Gastroesophageal sphincter (tissue), 4 donors: ENCODE measurements around the gene ETS2. TPM values are rescaled to one million over a fixed set of nuclear protein-coding genes. Genes with fewer than 3 reads are reported as not detected.

Source experiments
- ATAC-seq: fragments of 150-250 bp; one replicate; pipeline ENCODE4 v1.9.1; 2016; ENCODE audit warnings: mild to moderate bottlenecking, moderate library complexity
- H3K27ac ChIP-seq, 4 donors: fragments of 200-600 bp; sonication (generic) in 3 of 4; 1 replicate in 3 of 4; 2 replicates in 1 of 4; pipeline ENCODE4 v1.5.1; 2016 to 2019
- H3K27me3 ChIP-seq: fragments of 200-600 bp; sonication (generic); one replicate; pipeline ENCODE4 v1.5.1; 2019
- H3K36me3 ChIP-seq, 2 donors: fragments of 200-600 bp; sonication (generic); one replicate each; pipeline ENCODE4 v1.5.1; 2019; ENCODE audit warnings: control low read depth in 1 of 2
- H3K4me1 ChIP-seq, 3 donors: fragments of 200-600 bp; sonication (generic); 1 replicate in 2 of 3; 2 replicates in 1 of 3; pipeline ENCODE4 v1.5.1; 2016 to 2019; ENCODE audit warnings: control low read depth in 2 of 3
- H3K4me3 ChIP-seq, 2 donors: fragments of 200-600 bp; sonication (generic); one replicate each; pipeline ENCODE4 v1.5.1; 2019; ENCODE audit warnings: mild to moderate bottlenecking in 1 of 2, moderate library complexity in 1 of 2
- H3K9me3 ChIP-seq, 3 donors: fragments of 200-600 bp; sonication (generic); one replicate each; pipeline ENCODE4 v1.5.1; 2017 to 2019; ENCODE audit warnings: control low read depth in 2 of 3
- EP300 ChIP-seq: sonication (generic); formaldehyde crosslinking; IDR thresholded peaks from one replicate; pipeline ENCODE4 v1.6.1; 2017; ENCODE audit warnings: antibody characterized with exemption, mild to moderate bottlenecking
- POLR2A ChIP-seq, 2 donors: fragments of 450-650 bp; IDR thresholded peaks; one replicate each; pipeline ENCODE4 v1.6.1; 2017; ENCODE audit warnings: antibody characterized with exemption in 2 of 2, mild to moderate bottlenecking in 2 of 2, moderate library complexity in 1 of 2
- POLR2AphosphoS5 ChIP-seq: sonication (generic); formaldehyde crosslinking; IDR thresholded peaks from one replicate; pipeline ENCODE4 v1.6.1; 2017; ENCODE audit warnings: antibody characterized with exemption
- WGBS, 2 donors: methylation state at CpG; one replicate each; pipeline ENCODE4 v1.1.5; 2018; ENCODE audit warnings: low coverage in 1 of 2; 5-methylcytosine and 5-hydroxymethylcytosine counted together
- total RNA-seq, 4 donors: library from RNA; depleted of rRNA; stranded (reverse); fragments of >200 nt; gene quantifications; one replicate each; pipeline ENCODE4 v1.1.0, GENCODE V29; 2016
- TF ChIP-seq, protein P1 (sequence below), 4 experiments: fragments of 200-600 bp in 2 of 4; fragments of 450-650 bp in 2 of 4; sonication (generic) in 1 of 4; IDR thresholded peaks; one replicate each; pipeline ENCODE4 v1.5.1; 2017 to 2019; ENCODE audit warnings: antibody characterized with exemption in 4 of 4, mild to moderate bottlenecking in 2 of 4, moderate library complexity in 2 of 4

The ETS2 gene
- total RNA-seq, 4 donors from 2014 or later: 50.9 to 169 (median 63.5) TPM

DNA sequence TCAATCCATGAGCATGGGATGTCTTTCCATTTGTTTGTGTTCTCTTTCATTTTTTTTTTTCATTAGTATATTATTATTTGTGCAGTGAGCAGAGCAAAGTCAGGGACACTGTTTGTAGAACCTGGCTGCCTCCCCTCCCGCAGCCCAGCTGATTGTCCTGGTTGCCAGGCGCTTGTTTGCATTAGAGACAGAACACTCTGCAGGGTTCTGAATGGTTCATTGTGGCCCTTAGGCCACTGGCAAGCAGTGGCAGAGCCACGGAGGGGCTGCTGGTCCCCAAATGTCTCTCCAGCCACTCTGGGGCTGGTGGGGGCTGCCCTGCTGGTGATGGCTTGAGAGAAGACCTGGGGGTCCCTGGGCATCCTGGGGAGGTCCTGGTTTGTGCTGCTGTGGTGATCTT, 29.0 kb downstream of the ETS2 start:
- WGBS, 2 donors: no CpG with 5 or more reads among the region's 3 CpGs
- Histone ChIP-seq H3K9me3 (no peaks in the 10 kb centered on the region), H3K36me3 (no peaks in the 10 kb centered on the region), H3K27ac (no peak overlapping the region), H3K4me1 (peaks cover 4 to 19% (median 4%) of the 10 kb centered on the region in 3 donors), H3K27me3 (no peaks in the 10 kb centered on the region), H3K4me3 (no peak overlapping the region)
- TF ChIP-seq EP300 (no peak), POLR2AphosphoS5 (no peak)
- TF ChIP-seq, protein P1, sequence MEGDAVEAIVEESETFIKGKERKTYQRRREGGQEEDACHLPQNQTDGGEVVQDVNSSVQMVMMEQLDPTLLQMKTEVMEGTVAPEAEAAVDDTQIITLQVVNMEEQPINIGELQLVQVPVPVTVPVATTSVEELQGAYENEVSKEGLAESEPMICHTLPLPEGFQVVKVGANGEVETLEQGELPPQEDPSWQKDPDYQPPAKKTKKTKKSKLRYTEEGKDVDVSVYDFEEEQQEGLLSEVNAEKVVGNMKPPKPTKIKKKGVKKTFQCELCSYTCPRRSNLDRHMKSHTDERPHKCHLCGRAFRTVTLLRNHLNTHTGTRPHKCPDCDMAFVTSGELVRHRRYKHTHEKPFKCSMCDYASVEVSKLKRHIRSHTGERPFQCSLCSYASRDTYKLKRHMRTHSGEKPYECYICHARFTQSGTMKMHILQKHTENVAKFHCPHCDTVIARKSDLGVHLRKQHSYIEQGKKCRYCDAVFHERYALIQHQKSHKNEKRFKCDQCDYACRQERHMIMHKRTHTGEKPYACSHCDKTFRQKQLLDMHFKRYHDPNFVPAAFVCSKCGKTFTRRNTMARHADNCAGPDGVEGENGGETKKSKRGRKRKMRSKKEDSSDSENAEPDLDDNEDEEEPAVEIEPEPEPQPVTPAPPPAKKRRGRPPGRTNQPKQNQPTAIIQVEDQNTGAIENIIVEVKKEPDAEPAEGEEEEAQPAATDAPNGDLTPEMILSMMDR (IDR thresholded peaks at IDR 0.05): no peak
- no peak for ATAC-seq

DNA sequence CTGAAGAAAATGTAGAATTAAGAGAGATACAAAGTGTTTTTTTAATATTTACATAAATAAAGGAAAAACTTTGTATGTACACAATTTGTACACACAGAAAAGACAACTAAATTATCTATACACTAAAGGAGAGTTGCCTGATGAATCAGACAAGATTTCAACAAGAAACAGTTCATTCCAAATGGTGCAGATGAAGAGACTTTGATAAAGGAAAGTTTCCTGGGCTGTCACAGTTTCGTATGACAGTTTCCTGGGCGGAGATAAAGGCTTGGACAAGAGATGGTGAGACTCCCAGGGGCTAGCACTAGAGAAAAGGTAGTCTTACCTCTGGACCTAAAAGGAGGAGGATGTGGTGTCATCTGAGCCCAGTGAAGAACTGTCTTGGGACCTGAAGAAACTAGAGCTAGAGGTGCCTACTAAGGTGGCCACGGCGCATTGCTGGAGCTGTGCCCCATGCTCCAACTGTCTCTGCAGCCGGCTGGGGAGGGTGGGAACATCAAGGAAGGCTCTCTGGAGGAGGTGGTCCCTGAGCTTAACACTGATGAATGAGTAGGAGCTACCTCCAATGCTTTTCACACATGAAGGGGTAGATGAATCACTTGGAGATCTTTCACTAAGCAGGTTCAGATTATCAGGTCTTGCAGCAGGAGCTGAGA, 32.2 kb downstream of the ETS2 start:
- Histone ChIP-seq H3K9me3 (no peaks in the 10 kb centered on the region), H3K27me3 (no peaks in the 10 kb centered on the region), H3K27ac (no peak overlapping the region), H3K4me3 (no peak overlapping the region), H3K4me1 (no peaks in the 10 kb centered on the region), H3K36me3 (no peaks in the 10 kb centered on the region)
- TF ChIP-seq POLR2A (IDR thresholded peaks at IDR 0.05): no peak
- no peak for TF ChIP-seq EP300
- no peak for TF ChIP-seq POLR2AphosphoS5
- TF ChIP-seq, protein P1 (IDR thresholded peaks at IDR 0.05): no peak
- no peak for ATAC-seq
- WGBS, 2 donors: 61 to 80% methylated on average over 1 to 4 of the region's 5 CpGs

DNA sequence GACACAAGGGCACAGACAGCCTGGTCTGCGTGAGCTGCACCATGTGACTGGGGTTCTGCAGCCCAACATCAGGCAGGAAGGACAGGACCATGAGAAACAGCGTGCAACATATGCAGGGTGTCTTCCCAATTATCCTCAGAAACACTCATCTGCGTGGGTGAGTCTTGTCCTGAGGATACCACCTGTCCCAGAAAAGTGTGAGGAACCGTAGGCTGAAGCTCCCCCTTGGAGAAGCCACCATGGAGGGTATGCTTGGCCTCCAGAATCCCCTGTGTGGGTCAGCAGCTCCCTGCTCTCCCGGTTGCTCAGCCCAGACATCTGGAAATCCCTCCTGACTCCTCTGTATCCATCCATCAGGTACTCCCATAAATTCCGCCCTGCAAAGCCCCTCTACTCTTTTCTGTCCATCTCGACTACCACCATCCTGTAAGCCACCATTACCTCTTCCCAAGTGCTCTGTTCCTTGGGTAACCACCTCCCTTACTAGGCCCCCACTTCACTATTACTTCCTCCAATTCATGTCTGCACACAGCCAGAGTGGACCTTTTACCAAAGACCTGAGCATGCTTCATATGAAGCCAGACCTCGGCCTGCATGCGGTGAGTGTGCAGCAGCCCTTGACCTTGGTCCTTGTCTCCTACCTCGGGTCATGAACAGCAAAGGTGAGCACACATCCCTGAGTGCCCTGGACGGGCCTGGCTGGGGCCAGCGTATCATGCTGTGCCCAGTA, 33.0 kb downstream of the ETS2 start:
- Histone ChIP-seq H3K4me3 (no peak overlapping the region), H3K4me1 (no peaks in the 10 kb centered on the region), H3K27me3 (no peaks in the 10 kb centered on the region), H3K9me3 (no peaks in the 10 kb centered on the region), H3K27ac (no peak overlapping the region), H3K36me3 (no peaks in the 10 kb centered on the region)
- ATAC-seq: no peak
- WGBS, 2 donors: 89 to 93% methylated on average over 2 to 11 of the region's 12 CpGs
- TF ChIP-seq POLR2AphosphoS5: no peak
- TF ChIP-seq, protein P1 (IDR thresholded peaks at IDR 0.05): no peak
- no peak for TF ChIP-seq EP300
- TF ChIP-seq POLR2A (IDR thresholded peaks at IDR 0.05): no peak

GRCh38 chr21:38839328-38840286, 33.9 kb downstream of the ETS2 start:
- Histone ChIP-seq H3K36me3 (no peaks in the 10 kb centered on the region), H3K27ac (no peak overlapping the region), H3K4me1 (no peaks in the 10 kb centered on the region), H3K9me3 (no peaks in the 10 kb centered on the region), H3K27me3 (no peaks in the 10 kb centered on the region), H3K4me3 (no peak overlapping the region)
- 61 to 84% methylated on average over 6 to 8 of the region's 9 CpGs for WGBS, 2 donors
- no peak for ATAC-seq
- TF ChIP-seq POLR2AphosphoS5: no peak
